DOHH2 (cell line): Measurements from ENCODE around the gene CR2.

ENCODE experiments used
- H3F3A ChIP-seq: fragments of 200-600 bp; sonication (generic), shearing (Covaris generic); 2 replicates; pipeline ENCODE4 v1.6.0; 2016; ENCODE audit warnings: antibody characterized with exemption, mild to moderate bottlenecking; ENCODE audit not compliant: control insufficient read depth, insufficient read depth
- H3K27ac ChIP-seq: fragments of 200-600 bp; sonication (generic); 2 replicates; pipeline ENCODE4 v1.5.1; 2014; ENCODE audit warnings: low read depth, mild to moderate bottlenecking, low read length, moderate library complexity
- H3K27me3 ChIP-seq: fragments of 200-600 bp; sonication (generic); 2 replicates; pipeline ENCODE4 v1.6.1; 2014; ENCODE audit warnings: mild to moderate bottlenecking, low read length, mixed read lengths; ENCODE audit not compliant: control insufficient read depth
- H3K36me3 ChIP-seq: fragments of 200-600 bp; sonication (generic); 2 replicates; pipeline ENCODE4 v1.6.1; 2014; ENCODE audit warnings: mild to moderate bottlenecking, low read length, moderate library complexity, mixed read lengths; ENCODE audit not compliant: control insufficient read depth
- H3K4me1 ChIP-seq: fragments of 200-600 bp; sonication (generic); 2 replicates; pipeline ENCODE4 v1.6.1; 2014; ENCODE audit warnings: mild to moderate bottlenecking, low read length, mixed read lengths; ENCODE audit not compliant: control insufficient read depth
- H3K4me2 ChIP-seq: fragments of 200-600 bp; sonication (generic); 2 replicates; pipeline ENCODE4 v1.6.0; 2014; ENCODE audit warnings: mild to moderate bottlenecking, low read length, moderate library complexity
- H3K4me3 ChIP-seq: fragments of 200-600 bp; sonication (generic); 2 replicates; pipeline ENCODE4 v1.5.1; 2014; ENCODE audit warnings: mild to moderate bottlenecking, low read length, mixed read lengths
- H3K79me2 ChIP-seq: fragments of 200-600 bp; sonication (generic); 2 replicates; pipeline ENCODE4 v1.6.1; 2014; ENCODE audit warnings: mild to moderate bottlenecking, low read length, mixed read lengths; ENCODE audit not compliant: control insufficient read depth
- H3K9me2 ChIP-seq: fragments of 200-600 bp; sonication (generic); replicated peaks from 2 replicates; pipeline ENCODE4 v1.6.1; 2014; ENCODE audit warnings: mild to moderate bottlenecking, low read length, mixed read lengths; ENCODE audit not compliant: control insufficient read depth
- H3K9me3 ChIP-seq: fragments of 200-600 bp; sonication (generic); 2 replicates; pipeline ENCODE4 v1.6.1; 2014; ENCODE audit warnings: antibody characterized with exemption, low read length, mixed read lengths; ENCODE audit not compliant: control insufficient read depth, insufficient read depth
- H4K20me1 ChIP-seq: fragments of 200-600 bp; sonication (generic); 2 replicates; pipeline ENCODE4 v1.6.0; 2014; ENCODE audit warnings: low read depth, mild to moderate bottlenecking, antibody characterized with exemption, low read length, moderate library complexity; ENCODE audit not compliant: control insufficient read depth, insufficient read depth
- EZH2phosphoT487 ChIP-seq: fragments of 200-600 bp; sonication (generic); IDR thresholded peaks from 2 replicates; pipeline ENCODE4 v1.6.1; 2017; ENCODE audit warnings: borderline replicate concordance, mild to moderate bottlenecking, antibody characterized with exemption, low read length, moderate library complexity, mixed read lengths
- TF ChIP-seq, protein P1 (sequence below): fragments of 200-600 bp; sonication (generic); IDR thresholded peaks from one replicate; pipeline ENCODE4 v1.5.1; 2014; ENCODE audit warnings: antibody characterized with exemption, mild to moderate bottlenecking, low read depth, low read length; ENCODE audit not compliant: poor library complexity, severe bottlenecking

CR2 gene

DNA sequence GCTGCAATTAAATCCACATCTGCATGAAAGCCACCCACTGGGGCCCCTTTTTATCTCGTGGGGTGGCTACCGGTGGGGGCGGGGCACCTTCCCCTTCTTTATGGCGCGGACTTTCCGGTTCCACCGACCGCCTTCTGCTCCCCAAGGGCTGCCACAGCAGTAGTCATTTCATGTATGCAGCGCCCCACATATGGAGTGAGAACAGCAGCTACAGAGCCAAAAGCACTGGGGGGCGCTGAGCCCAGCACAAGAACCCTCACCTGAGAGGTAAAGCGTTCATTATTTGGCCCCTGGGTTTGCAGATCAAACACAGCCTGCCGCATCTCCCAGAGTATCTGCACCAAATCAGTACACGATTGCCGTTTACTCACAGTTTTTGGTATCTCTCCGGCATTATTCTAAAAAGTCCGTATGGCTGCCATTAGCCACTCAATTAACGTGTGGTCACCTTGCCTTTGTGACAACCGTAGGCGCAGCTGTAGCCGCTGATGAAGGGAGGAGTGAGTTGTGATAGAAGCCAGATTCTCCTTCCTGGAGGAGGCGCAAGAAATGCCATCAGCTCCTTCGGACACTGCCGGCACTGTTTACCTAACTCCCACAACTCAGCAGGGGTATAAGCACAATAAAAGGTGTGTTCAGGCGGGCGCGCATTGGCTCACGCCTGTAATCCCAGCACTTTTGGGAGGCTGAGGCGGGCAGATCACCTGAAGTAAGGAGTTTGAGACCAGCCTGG, 30.4 kb upstream of the CR2 start:
- Histone ChIP-seq H3K36me3 (no peaks in the 10 kb centered on the region), H3K4me1 (peaks cover 10% of the 10 kb centered on the region), H3K4me3 (no peak overlapping the region), H3K27ac (no peak overlapping the region), H3F3A (no peaks in the 10 kb centered on the region), H3K79me2 (no peaks in the 10 kb centered on the region), H3K4me2 (no peak overlapping the region), H3K27me3 (peaks cover 5% of the 10 kb centered on the region; the same call in 1 of the 2 replicates), H4K20me1 (no peaks in the 10 kb centered on the region), H3K9me3 (no peaks in the 10 kb centered on the region), H3K9me2 (no peaks in the 10 kb centered on the region)
- TF ChIP-seq, protein P1, sequence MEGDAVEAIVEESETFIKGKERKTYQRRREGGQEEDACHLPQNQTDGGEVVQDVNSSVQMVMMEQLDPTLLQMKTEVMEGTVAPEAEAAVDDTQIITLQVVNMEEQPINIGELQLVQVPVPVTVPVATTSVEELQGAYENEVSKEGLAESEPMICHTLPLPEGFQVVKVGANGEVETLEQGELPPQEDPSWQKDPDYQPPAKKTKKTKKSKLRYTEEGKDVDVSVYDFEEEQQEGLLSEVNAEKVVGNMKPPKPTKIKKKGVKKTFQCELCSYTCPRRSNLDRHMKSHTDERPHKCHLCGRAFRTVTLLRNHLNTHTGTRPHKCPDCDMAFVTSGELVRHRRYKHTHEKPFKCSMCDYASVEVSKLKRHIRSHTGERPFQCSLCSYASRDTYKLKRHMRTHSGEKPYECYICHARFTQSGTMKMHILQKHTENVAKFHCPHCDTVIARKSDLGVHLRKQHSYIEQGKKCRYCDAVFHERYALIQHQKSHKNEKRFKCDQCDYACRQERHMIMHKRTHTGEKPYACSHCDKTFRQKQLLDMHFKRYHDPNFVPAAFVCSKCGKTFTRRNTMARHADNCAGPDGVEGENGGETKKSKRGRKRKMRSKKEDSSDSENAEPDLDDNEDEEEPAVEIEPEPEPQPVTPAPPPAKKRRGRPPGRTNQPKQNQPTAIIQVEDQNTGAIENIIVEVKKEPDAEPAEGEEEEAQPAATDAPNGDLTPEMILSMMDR = no peak

DNA sequence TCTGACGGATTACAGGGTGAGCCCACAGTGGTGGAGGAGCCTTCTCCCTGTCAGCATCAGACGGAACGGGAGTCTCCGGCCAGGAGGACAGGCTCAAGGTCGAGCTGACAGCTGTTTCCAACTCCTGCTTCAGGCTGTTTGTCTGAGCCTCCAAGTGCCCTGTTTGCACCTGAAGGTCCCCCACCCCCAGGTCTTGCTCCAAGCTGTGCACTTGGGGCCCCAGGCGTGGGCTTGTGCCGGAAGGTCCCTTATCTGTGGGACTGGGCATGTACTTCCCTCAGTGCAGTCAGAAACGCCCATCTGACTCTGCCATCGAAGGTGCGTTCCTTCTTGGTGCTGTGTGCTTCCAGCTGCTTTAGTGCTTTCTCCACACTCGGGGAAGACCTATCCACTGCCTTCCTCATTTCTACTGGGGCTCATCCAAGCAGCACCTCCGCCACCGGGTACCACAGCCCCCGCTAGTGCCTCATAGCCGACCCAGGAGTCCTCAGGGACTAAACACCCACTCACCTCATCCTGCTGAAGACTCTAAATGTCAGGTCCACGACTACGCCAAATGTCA, 29.5 kb upstream of the CR2 start:
- Histone ChIP-seq H3K27me3 (no peaks in the 10 kb centered on the region), H3F3A (no peaks in the 10 kb centered on the region), H3K79me2 (no peaks in the 10 kb centered on the region), H3K36me3 (no peaks in the 10 kb centered on the region), H3K9me2 (no peaks in the 10 kb centered on the region), H3K4me1 (peaks cover 15% of the 10 kb centered on the region), H3K4me2 (no peak overlapping the region), H3K4me3 (no peak overlapping the region), H3K27ac (no peak overlapping the region), H3K9me3 (no peaks in the 10 kb centered on the region), H4K20me1 (no peaks in the 10 kb centered on the region)
- TF ChIP-seq, protein P1 = no peak

DNA sequence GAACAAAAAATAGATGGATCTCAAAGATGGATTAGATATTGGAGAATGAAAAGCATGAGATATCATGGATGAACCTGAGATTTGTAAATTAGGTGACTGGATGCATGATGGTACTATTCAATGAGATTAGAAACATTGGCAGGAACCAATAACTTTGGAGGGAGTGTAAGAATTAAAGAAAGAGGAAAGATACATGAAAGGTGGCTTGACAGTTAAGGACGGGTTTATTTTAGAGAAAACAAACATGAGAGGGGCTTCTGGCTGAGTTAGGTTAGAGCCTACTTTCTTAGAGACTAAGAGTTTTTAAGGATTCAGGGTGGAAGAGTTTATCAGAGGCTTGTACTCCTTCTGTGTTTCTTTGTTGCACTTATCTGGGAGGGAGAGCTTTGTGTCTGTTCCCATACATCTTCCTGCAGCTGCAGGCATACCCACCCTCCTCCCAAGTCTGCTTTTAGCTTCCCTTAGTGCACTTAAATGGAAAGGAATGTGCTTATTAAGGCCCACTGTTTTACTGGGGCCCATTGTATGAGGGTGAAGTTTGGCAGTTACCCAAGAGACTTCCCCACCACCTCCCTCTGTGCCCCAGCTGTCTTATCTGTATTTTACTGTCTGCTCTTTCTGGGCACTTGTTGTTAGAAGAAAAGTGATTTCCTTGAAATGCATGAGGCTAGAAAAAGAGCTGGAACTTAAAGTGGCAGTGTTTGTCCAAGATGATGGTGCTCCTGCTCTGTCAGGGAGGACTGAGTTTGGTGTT, 26.1 kb upstream of the CR2 start:
- H4K20me1 ChIP-seq = no peaks in the 10 kb centered on the region
- peak overlapping the region; percentile 22 for H3K4me2 ChIP-seq
- H3K36me3 ChIP-seq = no peaks in the 10 kb centered on the region
- H3K4me3 ChIP-seq = no peak overlapping the region
- TF ChIP-seq, protein P1 = no peak
- TF ChIP-seq EZH2phosphoT487 = no peak
- H3K27ac ChIP-seq = no peak overlapping the region
- no peaks in the 10 kb centered on the region for H3K79me2 ChIP-seq
- H3K4me1 ChIP-seq = peaks cover 43% of the 10 kb centered on the region
- H3K9me2 ChIP-seq = 0 out of 2 replicates have a peak, but pooled peaks cover 2% of the 10 kb centered on the region
- H3K9me3 ChIP-seq = no peaks in the 10 kb centered on the region
- no peaks in the 10 kb centered on the region for H3K27me3 ChIP-seq
- H3F3A ChIP-seq = peaks cover 5% of the 10 kb centered on the region; the same call in 1 of the 2 replicates
